HCT116 (cell line): ENCODE results near the gene RCC2.

Experiments
- EZH2 ChIP-seq: fragments of 200-600 bp; sonication (generic); IDR thresholded peaks from 2 replicates; pipeline ENCODE4 v1.6.1; 2017; ENCODE audit warnings: antibody characterized with exemption, mixed run types
- POLR2A ChIP-seq: IDR thresholded peaks from 2 replicates; pipeline ENCODE4 v1.7.0; 2011; ENCODE audit warnings: borderline replicate concordance; ENCODE audit not compliant: insufficient read depth, insufficient read length; ENCODE audit errors: extremely low read depth
- POLR2AphosphoS5 ChIP-seq: IDR thresholded peaks from 2 replicates; pipeline ENCODE4 v1.6.1; 2011; ENCODE audit warnings: mild to moderate bottlenecking, low read depth, low read length, moderate library complexity
- RAD21 ChIP-seq: IDR thresholded peaks from 2 replicates; pipeline ENCODE4 v1.6.1; 2012; ENCODE audit warnings: low read depth, mild to moderate bottlenecking
- SRF ChIP-seq: IDR thresholded peaks from 2 replicates; pipeline ENCODE4 v1.6.1; 2012; ENCODE audit warnings: low read depth
- TCF7L2 ChIP-seq: IDR thresholded peaks from 2 replicates; pipeline ENCODE4 v1.7.0; 2011; ENCODE audit warnings: borderline replicate concordance, inconsistent platforms; ENCODE audit not compliant: insufficient read depth, insufficient read length; ENCODE audit errors: extremely low read depth
- TF ChIP-seq, protein P1 (sequence below), 3 experiments: fragments of 200-600 bp in 1 of 3; sonication (generic) in 1 of 3; IDR thresholded peaks in 2 of 3; conservative IDR thresholded peaks in 1 of 3; 2 replicates each; pipeline ENCODE4 v1.5.1; 2012 to 2017; ENCODE audit warnings: low read depth in 2 of 3, low read length in 2 of 3, antibody characterized with exemption in 1 of 3, borderline replicate concordance in 1 of 3, control low read depth in 1 of 3, mild to moderate bottlenecking in 1 of 3, mixed read lengths in 1 of 3, mixed run types in 1 of 3, moderate library complexity in 1 of 3; ENCODE audit not compliant: insufficient read depth in 1 of 3
- TF ChIP-seq, protein P2 (sequence below): IDR thresholded peaks from 2 replicates; pipeline ENCODE4 v1.6.1; 2012; ENCODE audit warnings: low read depth

DNA sequence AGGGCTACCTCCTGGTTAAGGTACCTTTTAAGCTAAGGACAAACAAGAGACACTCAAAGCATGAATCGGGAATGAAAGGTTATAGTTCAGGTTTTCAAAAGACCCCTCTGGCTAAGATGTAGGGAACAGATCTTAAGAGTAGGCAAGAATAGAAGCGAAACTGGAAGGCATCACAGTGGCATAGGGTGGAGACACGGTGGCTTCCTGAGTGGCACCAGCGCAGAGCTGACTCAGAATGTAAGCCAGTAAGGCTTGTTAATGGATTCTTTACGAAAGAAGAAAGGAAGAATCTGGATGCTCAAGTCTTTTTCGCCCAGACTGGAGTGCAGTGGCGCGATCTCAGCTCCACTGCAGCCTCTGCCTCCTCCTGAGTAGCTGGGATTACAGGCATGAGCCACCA is 46.2 kb downstream of the RCC2 start:
- TF ChIP-seq TCF7L2 (no peak), EZH2 (no peak), POLR2AphosphoS5 (no peak), RAD21 (no peak), SRF (no peak), POLR2A (no peak)
- TF ChIP-seq, protein P1, sequence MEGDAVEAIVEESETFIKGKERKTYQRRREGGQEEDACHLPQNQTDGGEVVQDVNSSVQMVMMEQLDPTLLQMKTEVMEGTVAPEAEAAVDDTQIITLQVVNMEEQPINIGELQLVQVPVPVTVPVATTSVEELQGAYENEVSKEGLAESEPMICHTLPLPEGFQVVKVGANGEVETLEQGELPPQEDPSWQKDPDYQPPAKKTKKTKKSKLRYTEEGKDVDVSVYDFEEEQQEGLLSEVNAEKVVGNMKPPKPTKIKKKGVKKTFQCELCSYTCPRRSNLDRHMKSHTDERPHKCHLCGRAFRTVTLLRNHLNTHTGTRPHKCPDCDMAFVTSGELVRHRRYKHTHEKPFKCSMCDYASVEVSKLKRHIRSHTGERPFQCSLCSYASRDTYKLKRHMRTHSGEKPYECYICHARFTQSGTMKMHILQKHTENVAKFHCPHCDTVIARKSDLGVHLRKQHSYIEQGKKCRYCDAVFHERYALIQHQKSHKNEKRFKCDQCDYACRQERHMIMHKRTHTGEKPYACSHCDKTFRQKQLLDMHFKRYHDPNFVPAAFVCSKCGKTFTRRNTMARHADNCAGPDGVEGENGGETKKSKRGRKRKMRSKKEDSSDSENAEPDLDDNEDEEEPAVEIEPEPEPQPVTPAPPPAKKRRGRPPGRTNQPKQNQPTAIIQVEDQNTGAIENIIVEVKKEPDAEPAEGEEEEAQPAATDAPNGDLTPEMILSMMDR (IDR thresholded peaks at IDR 0.05 in 2 of 3, conservative IDR thresholded peaks at IDR 0.05 in 1 of 3; ENCODE audit: borderline replicate concordance in 1 of 3, insufficient read depth in 1 of 3, low read depth in 2 of 3, low read length in 2 of 3), result no peak
- TF ChIP-seq, protein P2, sequence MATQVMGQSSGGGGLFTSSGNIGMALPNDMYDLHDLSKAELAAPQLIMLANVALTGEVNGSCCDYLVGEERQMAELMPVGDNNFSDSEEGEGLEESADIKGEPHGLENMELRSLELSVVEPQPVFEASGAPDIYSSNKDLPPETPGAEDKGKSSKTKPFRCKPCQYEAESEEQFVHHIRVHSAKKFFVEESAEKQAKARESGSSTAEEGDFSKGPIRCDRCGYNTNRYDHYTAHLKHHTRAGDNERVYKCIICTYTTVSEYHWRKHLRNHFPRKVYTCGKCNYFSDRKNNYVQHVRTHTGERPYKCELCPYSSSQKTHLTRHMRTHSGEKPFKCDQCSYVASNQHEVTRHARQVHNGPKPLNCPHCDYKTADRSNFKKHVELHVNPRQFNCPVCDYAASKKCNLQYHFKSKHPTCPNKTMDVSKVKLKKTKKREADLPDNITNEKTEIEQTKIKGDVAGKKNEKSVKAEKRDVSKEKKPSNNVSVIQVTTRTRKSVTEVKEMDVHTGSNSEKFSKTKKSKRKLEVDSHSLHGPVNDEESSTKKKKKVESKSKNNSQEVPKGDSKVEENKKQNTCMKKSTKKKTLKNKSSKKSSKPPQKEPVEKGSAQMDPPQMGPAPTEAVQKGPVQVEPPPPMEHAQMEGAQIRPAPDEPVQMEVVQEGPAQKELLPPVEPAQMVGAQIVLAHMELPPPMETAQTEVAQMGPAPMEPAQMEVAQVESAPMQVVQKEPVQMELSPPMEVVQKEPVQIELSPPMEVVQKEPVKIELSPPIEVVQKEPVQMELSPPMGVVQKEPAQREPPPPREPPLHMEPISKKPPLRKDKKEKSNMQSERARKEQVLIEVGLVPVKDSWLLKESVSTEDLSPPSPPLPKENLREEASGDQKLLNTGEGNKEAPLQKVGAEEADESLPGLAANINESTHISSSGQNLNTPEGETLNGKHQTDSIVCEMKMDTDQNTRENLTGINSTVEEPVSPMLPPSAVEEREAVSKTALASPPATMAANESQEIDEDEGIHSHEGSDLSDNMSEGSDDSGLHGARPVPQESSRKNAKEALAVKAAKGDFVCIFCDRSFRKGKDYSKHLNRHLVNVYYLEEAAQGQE, result no peak
